Adrenal gland (tissue), 12 donors: ENCODE results near the gene ZBTB9. TPM values are rescaled to one million over a fixed set of nuclear protein-coding genes. Genes with fewer than 3 reads are reported as not detected.

Experiments
- DNase-seq, 7 donors: peaks; one replicate each; pipeline ENCODE4 v3.0.0-alpha.2; 2019 to 2020
- H3K27ac ChIP-seq, 5 donors: fragments of 200-600 bp; sonication (generic) in 4 of 5; 1 replicate in 3 of 5; 2 replicates in 2 of 5; pipeline versions ENCODE4 v1.5.1 to v1.8.0; 2016 to 2020; ENCODE audit warnings: mild to moderate bottlenecking in 1 of 5
- H3K27me3 ChIP-seq: fragments of 200-600 bp; 2 replicates; pipeline ENCODE4 v1.8.0; 2021
- H3K36me3 ChIP-seq, 2 donors: fragments of 200-600 bp; replicated peaks in 1 of 2; 1 replicate in 1 of 2; 2 replicates in 1 of 2; pipeline versions ENCODE4 v1.5.1 to v1.8.0; 2018 to 2022
- H3K4me1 ChIP-seq, 2 donors: fragments of 200-600 bp; replicated peaks in 1 of 2; 1 replicate in 1 of 2; 2 replicates in 1 of 2; pipeline versions ENCODE4 v1.5.1 to v1.8.0; 2018 to 2021
- H3K4me3 ChIP-seq, 4 donors: fragments of 200-600 bp; sonication (generic) in 3 of 4; one replicate each; pipeline ENCODE4 v1.5.1; 2016 to 2018
- H3K9me3 ChIP-seq, 3 donors: fragments of 200-600 bp; sonication (generic) in 1 of 3; replicated peaks in 1 of 3; 1 replicate in 2 of 3; 2 replicates in 1 of 3; pipeline versions ENCODE4 v1.5.1 to v1.8.0; 2016 to 2021
- CTCF ChIP-seq, 6 experiments: fragments of 450-650 bp in 4 of 6; fragments of 200-600 bp in 2 of 6; sonication (generic) in 1 of 6; IDR thresholded peaks; 1 replicate in 5 of 6; 2 replicates in 1 of 6; pipeline versions ENCODE4 v1.5.1 to v1.8.0; 2016 to 2021; ENCODE audit warnings: antibody characterized with exemption in 6 of 6, mild to moderate bottlenecking in 2 of 6, moderate library complexity in 1 of 6
- POLR2A ChIP-seq, 2 donors: fragments of 450-650 bp; IDR thresholded peaks; one replicate each; pipeline ENCODE4 v1.6.1; 2017; ENCODE audit warnings: antibody characterized with exemption in 2 of 2, mild to moderate bottlenecking in 2 of 2, moderate library complexity in 1 of 2
- WGBS, 4 donors: extraction: QIAGEN DNeasy Blood & Tissue Kit in 2 of 4; methylation state at CpG; one replicate each; pipeline versions ENCODE4 v1.1.5 to v1.1.7; 2013 to 2017; 5-methylcytosine and 5-hydroxymethylcytosine counted together
- intact Hi-C, 2 donors: fragments of 100-400 bp; cut with DNase I; formaldehyde crosslinking; loops; one replicate each; pipeline versions ENCODE4 v1.14.1 to v1.15.0; 2022 to 2023
- polyA plus RNA-seq, 3 donors: library from polyadenylated mRNA; stranded (reverse); fragments of 200-250 nt in 2 of 3; fragments of 350-450 nt in 1 of 3; fragmentation: Illumina TruSeq in 1 of 3; extraction: RNeasy Lipid Tissue Mini Kit (QIAGEN cat#74804) in 1 of 3; gene quantifications; one replicate each; pipeline ENCODE4 v1.2.3, GENCODE V29; 2013 to 2014
- total RNA-seq, 9 donors: library from RNA; depleted of rRNA in 4 of 9; stranded (reverse); fragments of >200 nt in 4 of 9; fragments of 120-200 nt in 1 of 9; fragmentation: NEBNext Ultra II Directional in 1 of 9; extraction: Animal tissue kit (Norgen Biotek cat#: 25700) in 1 of 9; gene quantifications; one replicate each; pipeline versions ENCODE4 v1.1.0 to v1.2.4, GENCODE V29; 2013 to 2023
- donor health status: healthy with polysubstance abuse.
- donor health status: Bipolar disorder and iron deficiency.
- donor health status: DM: yes; HTN: yes; CAD: no.
- donor health status: DM: no; HTN: no; CAD: no.
- donor health status: DM: no; HTN: no; CAD: no.
- donor health status: DM: yes; HTN: yes; CAD: no.

The ZBTB9 gene
- total and polyA plus RNA-seq, 12 donors = 2.3 to 11.2 (median 6.7) TPM

DNA sequence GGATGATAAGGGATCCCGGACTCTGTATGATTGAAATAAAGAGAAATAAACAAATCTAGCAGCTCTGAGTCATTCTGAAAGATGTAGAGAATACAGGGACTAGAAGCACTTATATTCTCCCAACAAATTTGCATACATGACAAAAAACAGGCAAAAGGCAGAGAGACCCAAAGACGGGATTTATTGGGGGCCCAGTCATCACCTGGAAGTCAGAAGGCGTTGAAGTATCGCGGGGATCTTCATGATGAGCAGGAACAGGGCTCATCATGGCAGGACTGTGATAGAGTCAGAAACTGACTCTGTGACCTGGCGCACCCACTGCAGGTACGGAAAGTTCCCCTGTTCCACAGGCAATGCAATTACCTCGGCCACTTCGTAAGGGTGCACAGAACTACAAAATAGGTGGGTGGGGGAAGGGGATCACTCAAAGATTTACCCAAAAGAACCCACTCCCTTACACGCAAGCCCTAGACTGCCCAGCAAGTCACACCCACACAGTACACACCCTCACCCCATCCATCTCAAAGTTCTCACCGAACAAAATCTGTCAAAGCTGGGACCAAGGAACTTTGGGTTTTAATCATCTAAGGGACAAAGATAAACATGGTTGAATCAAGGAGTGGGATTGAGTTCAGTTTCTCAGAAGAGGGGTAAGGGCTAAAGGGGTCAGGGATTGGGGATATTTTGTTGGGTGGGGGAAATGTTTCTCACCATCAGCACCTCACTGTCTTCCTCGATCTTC lies 37.8 kb upstream of the ZBTB9 start:
- peak overlapping the region in 2 of 4 donors; percentile 47 to 66 for H3K4me3 ChIP-seq
- no peak for TF ChIP-seq POLR2A (IDR thresholded peaks at IDR 0.05)
- no peak for TF ChIP-seq CTCF (IDR thresholded peaks at IDR 0.05)
- peak in 1 of 7 donors; percentile 50 for DNase-seq
- H3K27ac ChIP-seq = peak overlapping the region in 3 of 5 donors; percentile 90 to 95 (median 93)
- peaks cover 31 to 57% of the 10 kb centered on the region in 2 donors for H3K4me1 ChIP-seq
- intact Hi-C loops = loop anchor here in 1 of 2 donors (10.0 kb wide), 1 partner anchor 1682 kb away; the partner anchor contains the start of gene CLIC1
- peaks cover 0 to 44% of the 10 kb centered on the region in 2 donors for H3K36me3 ChIP-seq
- no peaks in the 10 kb centered on the region for H3K9me3 ChIP-seq
- no peaks in the 10 kb centered on the region for H3K27me3 ChIP-seq
- WGBS, 4 donors = 47 to 57% (median 55%) methylated on average over 12 of the region's 12 CpGs

- Histone ChIP-seq H3K4me1 (peaks cover 26 to 50% of the 10 kb centered on the region in 2 donors), H3K4me3 (peak overlapping the region; percentile 47 to 83 (median 65)), H3K36me3 (peaks cover 0 to 41% of the 10 kb centered on the region in 2 donors), H3K27ac (peak overlapping the region; percentile 70 to 95 (median 90)), H3K9me3 (no peaks in the 10 kb centered on the region), H3K27me3 (no peaks in the 10 kb centered on the region)
- intact Hi-C loops = loop anchor here in 1 of 2 donors (10.0 kb wide), 1 partner anchor 1683 kb away; the partner anchor contains the start of gene CLIC1
- TF ChIP-seq CTCF (IDR thresholded peaks at IDR 0.05) (peak in 1 of 6 experiments; percentile 5), POLR2A (IDR thresholded peaks at IDR 0.05) (peak in 1 of 2 donors; percentile 35)
- peak; percentile 48 to 73 (median 64) for DNase-seq
- whole genome bisulfite sequencing, 4 donors = 1 to 2% (median 1%) methylated on average over 13 to 25 of the region's 25 CpGs
These were observed 37.1 kb upstream of the ZBTB9 start for GRCh38 chr6:33417128-33417902.

DNA sequence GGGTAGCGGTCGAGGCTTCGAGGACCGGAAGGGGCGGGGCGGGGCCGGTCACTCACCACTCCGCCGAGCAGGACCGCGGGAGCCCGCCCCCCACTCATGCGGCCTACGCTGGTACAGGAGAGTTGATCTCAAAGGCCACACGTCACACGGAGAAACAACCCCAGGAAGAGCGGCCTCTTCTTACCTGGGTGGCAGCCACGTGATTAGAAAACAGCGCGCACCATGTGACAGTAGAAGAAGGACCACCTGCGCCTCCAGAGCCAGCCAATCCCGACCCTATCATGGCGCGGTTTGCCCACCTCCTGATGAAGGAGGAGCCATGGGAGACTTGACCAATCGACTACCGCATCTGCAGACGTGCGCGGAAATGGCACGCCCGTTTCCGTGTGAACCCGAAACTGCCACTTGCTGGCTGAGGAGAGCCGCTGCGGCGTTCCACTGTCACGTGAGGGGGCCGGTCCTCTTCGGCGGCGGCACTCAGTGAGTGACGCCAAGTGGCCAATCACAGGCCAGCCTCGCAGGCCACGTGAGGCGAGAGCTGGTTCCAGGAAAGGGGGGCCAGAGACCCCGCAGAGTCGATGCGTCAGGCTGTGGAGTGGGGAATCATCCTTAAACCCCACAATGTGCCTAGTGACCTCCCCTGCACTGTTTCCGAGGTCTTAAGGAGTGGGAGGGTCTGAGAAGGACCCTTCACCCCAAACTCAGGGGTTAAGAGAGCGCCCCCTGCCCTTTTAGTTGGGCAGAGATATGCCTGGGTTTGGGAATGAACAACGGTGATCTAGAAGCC lies 36.3 kb upstream of the ZBTB9 start, which contains the start of gene CUTA:
CUTA (minus strand) TSS at position 205 of the 787 bp plus-strand sequence; CDS start at position 98, 107 bp downstream.
- intact Hi-C loops = loop anchor here in 1 of 2 donors (10.0 kb wide), 1 partner anchor 1683 kb away; the partner anchor contains the start of gene CLIC1
- TF ChIP-seq POLR2A (IDR thresholded peaks at IDR 0.05) (peak; percentile 74 to 83), CTCF (IDR thresholded peaks at IDR 0.05) (peak in 3 of 6 experiments; percentile 22 to 33 (median 24))
- no peaks in the 10 kb centered on the region for H3K9me3 ChIP-seq
- H3K27ac ChIP-seq = peak within 1 kb of the TSS; percentile 86 to 95 (median 90)
- WGBS, 4 donors = 0 to 1% (median 0%) methylated on average over 5 to 51 of the region's 51 CpGs
- DNase-seq = peak; percentile 99 to 100 (median 100)
- H3K36me3 ChIP-seq = peaks cover 0 to 34% of the 10 kb centered on the region in 2 donors
- no peaks in the 10 kb centered on the region for H3K27me3 ChIP-seq
- peaks cover 26 to 42% of the 10 kb centered on the region in 2 donors for H3K4me1 ChIP-seq
- H3K4me3 ChIP-seq = peak within 1 kb of the TSS; percentile 47 to 83 (median 65)
